Brain microvascular endothelial cell (primary cell): ENCODE measurements around the gene RFWD3.

Source experiments
- DNase-seq: peaks from one replicate; pipeline ENCODE4 v3.0.0-alpha.2; 2020
- H3K27ac ChIP-seq: fragments of 250-450 bp; sonication (Bioruptor Pico); 2 replicates; pipeline ENCODE4 v1.5.1; 2020; ENCODE audit warnings: mild to moderate bottlenecking, moderate library complexity
- H3K27me3 ChIP-seq: fragments of 250-450 bp; sonication (Bioruptor Pico); replicated peaks from 2 replicates; pipeline ENCODE4 v1.5.1; 2020; ENCODE audit warnings: mild to moderate bottlenecking
- H3K36me3 ChIP-seq: fragments of 250-450 bp; sonication (Bioruptor Pico); replicated peaks from 2 replicates; pipeline ENCODE4 v1.5.1; 2020; ENCODE audit warnings: mild to moderate bottlenecking
- H3K4me3 ChIP-seq: 2 replicates; pipeline ENCODE4 v1.5.1; 2011; ENCODE audit warnings: low read depth, mild to moderate bottlenecking, control low read depth, low read length, moderate library complexity
- in situ Hi-C: cut with HindIII; loops from 2 replicates; pipeline ENCODE4 v1.10.0; 2017; ENCODE audit warnings: low sequenced_read_pairs, low pct_ligation_motif_present
- TF ChIP-seq, protein P1 (sequence below): IDR thresholded peaks from 2 replicates; pipeline ENCODE4 v1.5.1; 2011; ENCODE audit warnings: low read depth, mild to moderate bottlenecking, moderate library complexity, low read length, control low read depth, inconsistent platforms; ENCODE audit errors: missing control alignments

The RFWD3 gene

DNA sequence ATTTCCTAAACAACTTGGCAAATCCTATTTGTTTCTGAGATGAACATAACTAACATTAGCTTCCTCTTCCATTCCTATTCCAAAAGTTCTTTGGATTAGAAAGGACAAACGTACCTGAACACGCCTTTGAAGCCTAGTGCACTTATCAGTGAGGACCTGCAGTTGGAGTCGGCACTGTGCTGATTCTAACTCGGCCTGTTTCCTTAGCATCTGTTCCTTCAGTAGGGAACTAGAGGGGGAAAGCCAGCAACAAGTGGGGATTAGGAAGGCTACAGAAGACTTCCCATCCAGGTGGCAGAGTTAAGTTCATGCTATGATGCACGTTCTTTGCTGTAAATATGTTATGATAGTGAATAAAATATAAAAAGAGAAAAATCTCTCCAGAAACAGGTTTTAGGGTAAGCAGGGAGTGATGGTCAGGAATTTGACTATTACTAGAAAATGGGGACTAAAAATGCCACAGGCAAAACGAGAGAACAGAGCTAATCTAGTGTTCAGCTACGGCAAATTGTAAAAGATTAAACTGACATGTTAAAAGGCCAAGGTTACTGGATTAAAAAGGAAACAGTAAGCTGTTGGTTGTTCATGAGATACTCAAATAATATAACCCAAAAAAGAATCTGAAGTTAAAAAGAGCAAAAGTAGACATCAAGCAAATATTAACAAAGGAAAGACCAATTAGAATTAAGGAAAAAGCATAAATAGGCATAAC, 28.8 kb downstream of the RFWD3 start:
- H3K4me3 ChIP-seq: no peak overlapping the region
- TF ChIP-seq, protein P1, sequence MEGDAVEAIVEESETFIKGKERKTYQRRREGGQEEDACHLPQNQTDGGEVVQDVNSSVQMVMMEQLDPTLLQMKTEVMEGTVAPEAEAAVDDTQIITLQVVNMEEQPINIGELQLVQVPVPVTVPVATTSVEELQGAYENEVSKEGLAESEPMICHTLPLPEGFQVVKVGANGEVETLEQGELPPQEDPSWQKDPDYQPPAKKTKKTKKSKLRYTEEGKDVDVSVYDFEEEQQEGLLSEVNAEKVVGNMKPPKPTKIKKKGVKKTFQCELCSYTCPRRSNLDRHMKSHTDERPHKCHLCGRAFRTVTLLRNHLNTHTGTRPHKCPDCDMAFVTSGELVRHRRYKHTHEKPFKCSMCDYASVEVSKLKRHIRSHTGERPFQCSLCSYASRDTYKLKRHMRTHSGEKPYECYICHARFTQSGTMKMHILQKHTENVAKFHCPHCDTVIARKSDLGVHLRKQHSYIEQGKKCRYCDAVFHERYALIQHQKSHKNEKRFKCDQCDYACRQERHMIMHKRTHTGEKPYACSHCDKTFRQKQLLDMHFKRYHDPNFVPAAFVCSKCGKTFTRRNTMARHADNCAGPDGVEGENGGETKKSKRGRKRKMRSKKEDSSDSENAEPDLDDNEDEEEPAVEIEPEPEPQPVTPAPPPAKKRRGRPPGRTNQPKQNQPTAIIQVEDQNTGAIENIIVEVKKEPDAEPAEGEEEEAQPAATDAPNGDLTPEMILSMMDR: no peak
- peaks cover 25% of the 10 kb centered on the region for H3K36me3 ChIP-seq
- in situ Hi-C loops: no loop called here
- no peak for DNase-seq
- H3K27ac ChIP-seq: no peak overlapping the region
- H3K27me3 ChIP-seq: no peaks in the 10 kb centered on the region

DNA sequence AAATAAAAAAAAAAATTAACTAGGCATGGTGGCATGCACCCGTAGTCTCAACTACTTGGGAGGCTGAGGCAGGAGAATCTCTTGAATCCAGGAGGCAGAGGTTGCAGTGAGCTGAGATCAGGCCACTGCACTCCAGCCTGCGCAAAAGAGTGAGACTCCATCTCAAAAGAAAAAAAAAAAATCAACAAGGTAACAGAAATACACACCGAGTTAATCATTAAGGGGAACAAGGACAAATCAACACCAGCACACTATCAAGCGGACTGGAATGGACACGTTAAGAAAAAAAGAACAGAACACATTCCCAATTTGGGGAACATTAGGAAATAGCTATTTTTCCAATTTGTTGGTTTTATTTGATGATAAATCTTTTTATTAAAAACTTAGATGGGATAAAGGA, 31.4 kb downstream of the RFWD3 start:
- Histone ChIP-seq H3K27ac (no peak overlapping the region), H3K27me3 (no peaks in the 10 kb centered on the region), H3K36me3 (peaks cover 46% of the 10 kb centered on the region), H3K4me3 (no peak overlapping the region)
- in situ Hi-C loops: no loop called here
- TF ChIP-seq, protein P1: no peak
- no peak for DNase-seq

DNA sequence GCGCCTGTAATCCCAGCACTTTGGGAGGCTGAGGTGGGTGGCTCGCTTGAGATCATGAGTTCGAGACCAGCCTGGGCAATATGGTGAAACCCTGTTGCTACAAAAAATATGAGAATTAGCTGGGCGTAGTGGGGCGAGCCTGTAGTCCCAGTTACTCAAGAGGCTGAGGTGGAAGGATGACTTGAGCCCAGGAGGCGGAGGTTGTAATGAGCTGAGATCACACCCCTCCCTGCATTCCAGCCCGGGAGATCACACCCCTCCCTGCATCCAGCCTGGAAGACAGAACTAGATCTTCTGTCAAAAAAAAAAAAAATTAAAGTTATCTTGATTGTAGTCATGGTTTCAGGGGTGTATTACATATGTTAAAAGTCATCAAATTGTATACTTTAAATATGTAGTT, 33.0 kb downstream of the RFWD3 start:
- no peak overlapping the region for H3K27ac ChIP-seq
- TF ChIP-seq, protein P1: no peak
- DNase-seq: no peak
- in situ Hi-C loops: no loop called here
- H3K27me3 ChIP-seq: no peaks in the 10 kb centered on the region
- H3K4me3 ChIP-seq: no peak overlapping the region
- H3K36me3 ChIP-seq: peaks cover 45% of the 10 kb centered on the region

DNA sequence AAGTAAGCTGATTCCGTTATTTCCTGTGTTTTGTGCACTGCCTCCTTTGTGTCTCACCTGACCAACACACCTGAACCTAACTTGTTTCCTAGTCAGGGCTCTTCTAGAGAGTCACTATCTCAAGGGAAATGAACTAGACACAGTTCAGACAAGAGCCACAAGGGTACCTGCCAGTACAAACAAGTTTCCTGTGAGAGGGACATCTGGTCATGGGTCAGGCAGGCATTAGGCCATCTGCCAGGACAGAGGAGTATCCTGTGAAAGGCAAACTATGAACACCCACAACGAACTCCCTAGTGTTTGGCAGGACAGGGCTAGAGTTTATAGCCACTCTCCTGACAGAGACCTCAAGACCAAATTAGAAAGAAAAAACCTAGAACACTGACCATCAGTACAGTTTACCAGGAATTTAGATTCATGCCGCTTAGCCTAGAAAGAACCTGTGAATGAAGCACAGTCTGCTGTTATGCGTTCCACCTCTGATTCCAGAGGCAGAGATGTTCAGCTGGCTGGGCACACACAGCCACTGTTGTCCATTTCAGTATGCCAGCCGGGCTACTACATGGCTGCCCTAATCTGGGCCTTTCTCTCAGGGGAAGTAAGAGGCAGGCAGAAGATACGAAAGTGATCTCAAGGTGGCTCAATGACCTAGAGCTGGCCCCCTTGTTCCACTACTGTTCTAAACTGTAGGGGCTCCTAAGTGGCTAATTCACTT, 39.0 kb downstream of the RFWD3 start:
- H3K27me3 ChIP-seq: no peaks in the 10 kb centered on the region
- in situ Hi-C loops: no loop called here
- TF ChIP-seq, protein P1: no peak
- no peak overlapping the region for H3K4me3 ChIP-seq
- H3K36me3 ChIP-seq: peaks cover 54% of the 10 kb centered on the region
- no peak for DNase-seq
- no peak overlapping the region for H3K27ac ChIP-seq

DNA sequence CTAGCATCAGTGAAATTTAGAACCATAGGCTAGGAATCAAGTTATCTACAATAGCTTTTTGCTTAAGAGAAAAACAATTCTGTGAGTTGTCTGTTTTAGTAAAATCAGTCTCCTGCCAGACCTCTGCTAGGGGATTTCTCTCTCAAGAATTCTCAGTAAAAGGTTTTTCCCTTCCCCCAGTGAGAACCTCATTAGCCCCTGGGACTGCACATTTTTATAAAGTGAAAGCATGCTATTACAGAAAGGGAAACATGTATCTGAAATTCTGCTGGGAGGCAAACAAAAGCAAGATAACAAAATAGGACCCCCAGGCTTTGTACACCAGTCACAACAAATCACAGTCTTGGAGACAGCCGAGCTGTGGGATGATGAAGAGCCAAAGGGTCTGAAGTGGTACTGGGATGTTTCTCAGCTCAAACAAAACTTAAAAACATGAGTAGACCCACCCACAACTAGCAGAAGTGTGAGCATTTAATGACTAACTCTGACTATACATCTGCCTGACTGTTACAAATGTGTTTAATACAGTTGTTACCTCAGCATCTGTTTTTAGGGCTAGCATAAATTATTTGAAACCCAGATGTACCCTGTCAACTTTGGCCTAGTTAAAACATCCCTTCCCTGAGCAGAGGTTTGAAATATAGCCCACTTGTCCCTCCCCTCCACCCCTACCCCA, 39.8 kb downstream of the RFWD3 start:
- no peaks in the 10 kb centered on the region for H3K27me3 ChIP-seq
- in situ Hi-C loops: no loop called here
- no peak for DNase-seq
- H3K36me3 ChIP-seq: peaks cover 54% of the 10 kb centered on the region
- H3K4me3 ChIP-seq: no peak overlapping the region
- TF ChIP-seq, protein P1: no peak
- H3K27ac ChIP-seq: no peak overlapping the region
